WI38 (cell line): ENCODE data around the gene MRPL41.

Experiments
- H3K4me3 ChIP-seq: 2 replicates; pipeline ENCODE4 v1.5.1; 2011; ENCODE audit warnings: low read depth, mild to moderate bottlenecking, control low read depth, low read length
- TF ChIP-seq, protein P1 (sequence below): IDR thresholded peaks from 2 replicates; pipeline ENCODE4 v1.5.1; 2012; ENCODE audit warnings: low read depth, mild to moderate bottlenecking, control low read depth, low read length

Gene MRPL41

DNA sequence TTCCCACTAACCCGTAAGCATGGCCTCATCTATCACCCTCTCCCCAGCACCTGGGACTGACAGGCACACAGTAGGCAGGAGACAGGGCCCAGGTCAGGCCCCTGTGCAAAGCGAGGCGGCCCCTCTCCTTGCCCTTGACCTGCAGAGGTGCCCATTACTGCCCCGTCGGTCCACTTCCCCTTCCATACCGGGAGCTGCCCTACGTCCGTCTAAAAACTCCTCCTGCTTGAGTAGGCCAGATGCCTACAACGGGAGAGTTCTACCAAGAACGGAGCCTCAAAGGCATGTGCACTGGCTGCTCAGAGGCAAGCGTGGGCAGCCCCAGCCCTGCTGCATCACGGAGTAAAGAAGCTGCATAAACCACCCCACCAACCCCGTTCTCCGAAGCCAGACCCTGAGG, 31.7 kb downstream of the MRPL41 start:
- no peak overlapping the region for H3K4me3 ChIP-seq
- TF ChIP-seq, protein P1, sequence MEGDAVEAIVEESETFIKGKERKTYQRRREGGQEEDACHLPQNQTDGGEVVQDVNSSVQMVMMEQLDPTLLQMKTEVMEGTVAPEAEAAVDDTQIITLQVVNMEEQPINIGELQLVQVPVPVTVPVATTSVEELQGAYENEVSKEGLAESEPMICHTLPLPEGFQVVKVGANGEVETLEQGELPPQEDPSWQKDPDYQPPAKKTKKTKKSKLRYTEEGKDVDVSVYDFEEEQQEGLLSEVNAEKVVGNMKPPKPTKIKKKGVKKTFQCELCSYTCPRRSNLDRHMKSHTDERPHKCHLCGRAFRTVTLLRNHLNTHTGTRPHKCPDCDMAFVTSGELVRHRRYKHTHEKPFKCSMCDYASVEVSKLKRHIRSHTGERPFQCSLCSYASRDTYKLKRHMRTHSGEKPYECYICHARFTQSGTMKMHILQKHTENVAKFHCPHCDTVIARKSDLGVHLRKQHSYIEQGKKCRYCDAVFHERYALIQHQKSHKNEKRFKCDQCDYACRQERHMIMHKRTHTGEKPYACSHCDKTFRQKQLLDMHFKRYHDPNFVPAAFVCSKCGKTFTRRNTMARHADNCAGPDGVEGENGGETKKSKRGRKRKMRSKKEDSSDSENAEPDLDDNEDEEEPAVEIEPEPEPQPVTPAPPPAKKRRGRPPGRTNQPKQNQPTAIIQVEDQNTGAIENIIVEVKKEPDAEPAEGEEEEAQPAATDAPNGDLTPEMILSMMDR: no peak

DNA sequence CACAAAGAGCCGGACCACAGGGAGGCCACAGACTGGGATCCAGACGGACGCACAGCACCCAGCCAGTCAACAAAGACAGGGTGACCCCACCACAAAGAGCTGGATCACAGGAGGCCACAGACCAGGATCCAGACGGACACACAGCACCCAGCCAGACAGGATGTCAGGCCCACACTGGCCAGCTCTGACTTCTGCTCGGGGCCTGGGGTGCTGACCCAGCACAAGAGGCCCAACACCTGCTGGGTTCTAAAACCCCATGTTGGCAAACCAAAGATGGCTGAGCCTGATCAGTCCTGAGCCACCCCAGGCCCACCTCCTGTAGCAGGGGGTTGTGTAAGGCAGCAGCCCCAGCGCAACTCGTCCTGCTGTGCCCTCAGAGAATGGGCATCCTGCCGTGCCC, 32.3 kb downstream of the MRPL41 start:
- TF ChIP-seq, protein P1: no peak

GRCh38 chr9:137586854-137587253, 35.2 kb downstream of the MRPL41 start:
- TF ChIP-seq, protein P1: no peak
- no peak overlapping the region for H3K4me3 ChIP-seq

More for the DNA sequence above, 32.3 kb downstream of the MRPL41 start:
- no peak overlapping the region for H3K4me3 ChIP-seq

DNA sequence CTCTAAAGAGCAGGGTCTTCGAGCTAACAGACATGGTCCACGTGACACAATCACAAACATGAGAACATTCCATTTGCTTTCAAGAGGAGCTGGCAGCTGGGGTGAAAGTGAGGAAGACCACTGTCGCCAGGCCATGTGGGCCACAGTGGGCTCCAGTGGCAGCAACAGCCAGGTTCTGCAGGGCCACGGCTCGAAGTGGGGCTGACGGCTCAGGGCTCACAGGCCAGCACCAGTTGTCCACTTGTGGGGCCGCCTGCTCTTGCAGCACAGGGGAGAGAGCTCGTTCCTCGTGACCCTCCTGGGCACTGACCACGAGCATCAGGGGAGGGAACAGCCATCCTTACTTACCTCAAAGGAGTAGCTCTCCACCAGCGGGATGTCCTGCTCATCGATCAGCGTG, 36.6 kb downstream of the MRPL41 start:
- TF ChIP-seq, protein P1: no peak
- no peak overlapping the region for H3K4me3 ChIP-seq

DNA sequence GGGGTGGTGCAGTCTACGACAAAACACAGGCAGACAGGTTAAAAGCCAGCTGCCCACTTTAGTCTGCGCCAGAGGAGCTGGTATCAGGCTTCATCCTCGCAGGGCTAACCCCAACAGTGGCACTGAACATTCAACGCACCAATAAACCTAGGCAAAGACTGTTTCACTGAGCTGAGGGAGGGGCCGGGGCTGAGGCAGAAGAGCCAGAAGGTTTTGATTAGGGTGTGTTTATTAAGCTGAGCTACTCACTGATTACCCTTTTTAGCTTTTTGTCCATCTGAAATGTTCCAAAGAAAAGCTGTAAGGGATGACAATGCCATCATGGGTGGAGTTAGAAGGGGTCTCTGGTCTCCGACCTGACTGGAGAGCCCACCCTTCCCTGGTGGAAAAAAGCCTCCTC, 37.2 kb downstream of the MRPL41 start:
- H3K4me3 ChIP-seq: peak overlapping the region; percentile 73
- TF ChIP-seq, protein P1: no peak

DNA sequence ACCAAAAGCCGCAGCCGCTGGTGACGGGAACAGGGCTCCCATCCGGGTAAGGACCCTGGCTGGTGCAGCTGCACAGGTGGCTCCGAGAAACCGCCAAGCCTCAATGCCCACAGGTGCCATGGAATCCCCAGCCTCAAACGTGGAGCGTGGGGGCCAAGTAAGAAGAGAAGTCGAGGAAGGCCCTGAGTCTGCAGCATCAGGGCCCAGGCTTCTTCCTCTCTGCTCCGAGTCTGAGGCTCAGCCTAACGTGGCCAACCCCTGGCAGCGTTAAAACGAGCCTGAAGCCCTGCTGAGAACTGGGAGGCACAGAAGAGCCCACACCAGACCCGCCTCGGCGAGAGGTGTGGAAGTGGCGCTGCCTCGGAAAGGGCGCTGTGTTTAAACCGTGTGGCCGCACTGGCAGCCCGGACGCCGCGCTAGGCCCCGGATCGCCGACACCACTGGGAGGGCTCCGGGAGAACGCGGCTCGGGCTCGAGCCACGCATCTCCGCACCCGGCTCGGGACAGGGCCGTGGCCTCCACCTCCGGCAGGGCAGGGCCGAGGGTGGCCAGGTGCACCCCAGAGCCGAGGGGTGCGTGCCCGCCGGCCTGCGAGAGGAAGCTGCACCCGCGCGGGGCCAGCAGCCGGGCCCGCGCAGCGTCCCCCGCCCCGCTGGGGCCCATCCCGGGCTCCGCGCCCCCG, 37.9 kb downstream of the MRPL41 start:
- TF ChIP-seq, protein P1: no peak
- H3K4me3 ChIP-seq: peak overlapping the region; percentile 73

DNA sequence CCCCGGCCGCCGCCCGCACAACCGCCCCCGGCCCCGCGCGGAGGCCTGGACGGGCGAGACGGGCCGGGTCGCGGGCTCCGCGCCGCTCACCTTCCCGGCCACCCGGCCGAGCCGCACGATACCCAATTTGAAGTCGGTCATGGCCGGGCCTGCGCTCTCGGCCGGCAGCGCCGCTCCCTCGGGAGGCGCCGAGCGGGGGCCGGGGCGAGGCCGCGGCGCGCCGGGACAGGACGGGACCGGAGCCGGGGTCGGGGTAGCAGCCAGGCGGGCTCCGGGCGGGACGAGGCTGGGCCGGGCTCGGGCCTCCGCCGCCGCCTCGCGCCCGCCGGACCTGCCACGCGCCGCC, 38.4 kb downstream of the MRPL41 start:
- TF ChIP-seq, protein P1: no peak
- peak overlapping the region; percentile 73 for H3K4me3 ChIP-seq
